ENCODE results near the gene MTHFD1L. TPM values are rescaled to one million over a fixed set of nuclear protein-coding genes. Genes with fewer than 3 reads are reported as not detected.
A peak's percentile ranks its signal among the peaks of the same experiment; 100 is the strongest.

MTHFD1L gene
- total and polyA plus RNA-seq, 9 of the 15 experiments (the other 6 are each of a cell fraction or from before 2014, with no cell fraction given), result 20.9 to 128 (median 61.0) TPM

DNA sequence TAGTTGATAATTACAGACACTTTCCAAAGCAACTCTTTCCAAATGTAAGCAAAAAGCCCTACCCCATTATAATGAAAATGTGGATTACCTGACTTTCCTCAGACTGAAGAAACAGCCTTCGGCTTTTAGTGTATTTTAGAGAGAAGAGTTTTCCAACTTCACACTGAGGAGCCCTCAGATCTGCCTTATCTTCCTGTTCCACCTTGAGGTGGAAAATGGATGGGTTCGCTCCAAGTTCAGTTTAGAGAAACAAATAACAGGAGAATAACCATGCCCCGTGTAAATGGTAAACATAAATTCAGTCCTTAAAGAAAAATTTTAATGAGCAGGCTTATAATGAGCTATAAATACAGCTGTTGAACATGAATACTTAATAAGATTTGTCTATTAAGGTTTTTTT, 21.1 kb upstream of the MTHFD1L start:
- in situ Hi-C loops (cut with MboI), result no loop called here
- BruUV-seq (replicated peaks), result no TSS peak
- peak overlapping the region; percentile 9; the same call in 1 of the 3 replicates for H3K27ac ChIP-seq (ENCODE audit: extremely low read depth, low read depth, low read length)
- no peak overlapping the region for H3K9ac ChIP-seq (ENCODE audit: insufficient read depth in 1 of 2, low read depth in 2 of 2, low read length in 2 of 2)
- no peaks in the 10 kb centered on the region for H3K36me3 ChIP-seq (ENCODE audit: control insufficient read depth, insufficient read depth, low read length)
- no peak overlapping the region for H3K4me2 ChIP-seq (ENCODE audit: insufficient read depth, low read length)
- ChIA-PET POLR2A (interaction anchor here (0.6 kb wide), 1 partner anchor 533 kb away, joined by 3 read pairs; no protein-coding TSS in a partner anchor), CTCF (ENCODE audit: low intra/inter-chr PET ratio) (no interaction called here)
- 4% methylated on average over 3 of the region's 3 CpGs for WGBS (ENCODE audit: insufficient coverage, low coverage, missing lambda C conversion rate)
- H3K4me1 ChIP-seq (replicated peaks in 1 of 2; ENCODE audit: control insufficient read depth in 2 of 2, insufficient read depth in 2 of 2, low read length in 2 of 2), result peaks cover 0 to 4% of the 10 kb centered on the region in 2 experiments; a peak in 2 of 5 replicates
- H2AFZ ChIP-seq (ENCODE audit: low read depth, low read length), result peak overlapping the region; percentile 63; the same call in 1 of the 2 replicates
- intact Hi-C loops (cut with micrococcal nuclease), result no loop called here
- H3K9me1 ChIP-seq (ENCODE audit: control insufficient read depth, insufficient read depth, low read length), result no peaks in the 10 kb centered on the region
- no peaks in the 10 kb centered on the region for H3K9me3 ChIP-seq (replicated peaks; ENCODE audit: control insufficient read depth, insufficient read depth, low read depth, low read length)
- peak; percentile 48 to 76 (median 60) for DNase-seq (ENCODE audit: extremely low read depth in 1 of 4, low spot score in 3 of 4)
- H3K4me3 ChIP-seq, result no peak overlapping the region
- no peaks in the 10 kb centered on the region for H3K79me2 ChIP-seq (ENCODE audit: control insufficient read depth, insufficient read depth, low read length)
- H3K27me3 ChIP-seq (ENCODE audit: control insufficient read depth in 2 of 2, insufficient read depth in 2 of 2, low read length in 2 of 2), result peaks cover 15 to 18% of the 10 kb centered on the region in 2 experiments; a peak in 3 of 5 replicates
- H4K20me1 ChIP-seq (replicated peaks; ENCODE audit: control insufficient read depth, insufficient read depth, low read length), result no peaks in the 10 kb centered on the region
- FAIRE-seq, result peak; percentile 75
- peak; percentile 82 for ATAC-seq
- TF ChIP-seq, protein P1, sequence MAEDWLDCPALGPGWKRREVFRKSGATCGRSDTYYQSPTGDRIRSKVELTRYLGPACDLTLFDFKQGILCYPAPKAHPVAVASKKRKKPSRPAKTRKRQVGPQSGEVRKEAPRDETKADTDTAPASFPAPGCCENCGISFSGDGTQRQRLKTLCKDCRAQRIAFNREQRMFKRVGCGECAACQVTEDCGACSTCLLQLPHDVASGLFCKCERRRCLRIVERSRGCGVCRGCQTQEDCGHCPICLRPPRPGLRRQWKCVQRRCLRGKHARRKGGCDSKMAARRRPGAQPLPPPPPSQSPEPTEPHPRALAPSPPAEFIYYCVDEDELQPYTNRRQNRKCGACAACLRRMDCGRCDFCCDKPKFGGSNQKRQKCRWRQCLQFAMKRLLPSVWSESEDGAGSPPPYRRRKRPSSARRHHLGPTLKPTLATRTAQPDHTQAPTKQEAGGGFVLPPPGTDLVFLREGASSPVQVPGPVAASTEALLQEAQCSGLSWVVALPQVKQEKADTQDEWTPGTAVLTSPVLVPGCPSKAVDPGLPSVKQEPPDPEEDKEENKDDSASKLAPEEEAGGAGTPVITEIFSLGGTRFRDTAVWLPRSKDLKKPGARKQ (CRISPR knock-in tag; IDR thresholded peaks at IDR 0.05), result no peak
- peak; percentile 71 for TF ChIP-seq TEAD4 (IDR thresholded peaks at IDR 0.05; ENCODE audit: low read length)
- TF ChIP-seq TEAD4 (CRISPR knock-in tag; IDR thresholded peaks at IDR 0.05; ENCODE audit: borderline replicate concordance), result no peak
- TF ChIP-seq ZNF561 (CRISPR knock-in tag; conservative IDR thresholded peaks at IDR 0.05), result no peak
- TF ChIP-seq HMG20B (CRISPR knock-in tag; IDR thresholded peaks at IDR 0.05), result no peak
- no peak for TF ChIP-seq NFYB (IDR thresholded peaks at IDR 0.05; ENCODE audit: extremely low read depth, insufficient read length)
- no peak for TF ChIP-seq NFIX (CRISPR knock-in tag; IDR thresholded peaks at IDR 0.05; ENCODE audit: low read depth)
- TF ChIP-seq PREB (CRISPR knock-in tag; IDR thresholded peaks at IDR 0.05), result no peak
- TF ChIP-seq PHF21A (IDR thresholded peaks at IDR 0.05; ENCODE audit: borderline replicate concordance, low read depth), result no peak
- no peak for TF ChIP-seq ETV6 (IDR thresholded peaks at IDR 0.05; ENCODE audit: borderline replicate concordance in 1 of 2, low read depth in 2 of 2, low read length in 1 of 2)
- TF ChIP-seq ETV6 (CRISPR knock-in tag; IDR thresholded peaks at IDR 0.05; ENCODE audit: borderline replicate concordance), result no peak
- TF ChIP-seq, protein P2, sequence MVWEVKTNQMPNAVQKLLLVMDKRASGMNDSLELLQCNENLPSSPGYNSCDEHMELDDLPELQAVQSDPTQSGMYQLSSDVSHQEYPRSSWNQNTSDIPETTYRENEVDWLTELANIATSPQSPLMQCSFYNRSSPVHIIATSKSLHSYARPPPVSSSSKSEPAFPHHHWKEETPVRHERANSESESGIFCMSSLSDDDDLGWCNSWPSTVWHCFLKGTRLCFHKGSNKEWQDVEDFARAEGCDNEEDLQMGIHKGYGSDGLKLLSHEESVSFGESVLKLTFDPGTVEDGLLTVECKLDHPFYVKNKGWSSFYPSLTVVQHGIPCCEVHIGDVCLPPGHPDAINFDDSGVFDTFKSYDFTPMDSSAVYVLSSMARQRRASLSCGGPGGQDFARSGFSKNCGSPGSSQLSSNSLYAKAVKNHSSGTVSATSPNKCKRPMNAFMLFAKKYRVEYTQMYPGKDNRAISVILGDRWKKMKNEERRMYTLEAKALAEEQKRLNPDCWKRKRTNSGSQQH (CRISPR knock-in tag; IDR thresholded peaks at IDR 0.05), result no peak

Data from K562 (cell line).